ENCODE data around the gene FXYD1.
A peak's percentile ranks its signal among the peaks of the same experiment; 100 is the strongest.

Gene FXYD1

DNA sequence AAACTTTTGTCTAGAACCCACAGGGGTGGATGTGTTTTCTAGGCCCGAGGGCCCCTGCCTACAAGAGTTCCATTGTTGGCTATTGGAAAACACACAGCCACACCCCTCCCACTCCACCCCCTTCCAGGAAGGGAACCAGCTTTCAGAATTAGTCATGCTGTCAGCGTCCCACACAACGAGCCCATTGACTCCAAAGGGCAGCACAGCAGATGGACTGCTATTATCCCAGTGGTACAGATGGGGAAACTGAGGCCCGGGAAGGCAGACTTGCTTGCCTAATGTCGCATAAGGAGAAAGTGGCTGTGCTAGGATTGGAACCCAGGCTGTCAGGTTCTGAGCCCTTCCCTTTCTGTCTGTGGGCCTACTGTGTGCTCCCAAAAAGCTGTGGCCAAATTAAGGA lies 31.1 kb upstream of the FXYD1 start:
- no peak for DNase-seq (ENCODE audit: low read depth)

DNA sequence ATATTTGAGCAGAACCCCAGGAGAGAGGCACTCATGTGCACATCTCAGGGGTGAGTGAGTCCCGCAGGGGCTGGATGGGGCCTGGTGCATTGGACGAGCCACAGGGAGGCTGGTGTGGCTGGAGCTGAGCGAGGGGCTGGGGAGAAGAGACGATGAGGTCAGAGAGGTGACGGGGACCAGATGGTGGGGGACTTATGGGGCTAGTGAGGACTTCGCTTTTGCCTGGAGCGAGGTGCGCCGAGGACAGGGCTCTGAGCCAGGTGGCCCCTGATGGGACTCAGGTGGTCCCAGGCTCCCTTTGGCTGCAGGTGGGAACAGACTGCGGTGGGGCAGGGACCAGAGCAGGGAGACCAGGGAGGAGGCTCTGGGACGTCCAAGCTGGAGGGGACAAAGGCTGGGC lies 29.9 kb upstream of the FXYD1 start:
- DNase-seq (ENCODE audit: low read depth): no peak

DNA sequence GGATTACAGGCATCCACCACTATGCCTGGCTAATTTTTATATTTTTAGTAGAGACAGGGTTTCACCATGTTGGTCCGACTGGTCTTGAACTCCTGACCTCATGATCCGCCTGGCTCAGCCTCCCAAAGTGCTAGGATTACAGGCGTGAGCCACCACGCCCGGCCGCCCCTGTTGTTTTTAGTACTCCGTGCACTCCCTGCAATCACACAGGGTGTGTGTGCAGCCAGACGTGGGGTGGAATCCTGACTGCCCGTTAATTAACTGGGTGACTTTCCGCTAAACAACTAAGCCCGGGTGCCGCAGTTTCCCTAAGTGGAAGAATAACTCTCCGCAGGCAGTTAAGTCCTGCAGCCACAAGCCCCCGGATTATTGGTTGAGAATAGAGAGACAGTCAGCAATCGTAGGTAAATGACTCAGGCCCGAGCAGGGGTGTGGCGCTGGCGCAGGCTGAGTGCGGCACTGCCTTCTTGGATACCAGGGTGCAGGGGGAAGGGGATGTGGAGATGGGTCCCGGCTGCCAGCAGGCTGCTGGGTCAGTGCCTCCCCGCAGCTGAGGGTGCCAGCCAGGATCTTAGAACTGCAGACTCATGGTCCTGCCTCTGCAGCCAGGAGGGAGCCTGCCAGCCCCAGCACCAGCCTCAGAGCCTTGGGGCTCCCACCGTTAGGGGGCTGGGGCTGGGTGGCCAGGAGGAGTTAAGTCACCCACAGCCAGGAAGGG lies 29.1 kb upstream of the FXYD1 start:
- no peak for DNase-seq (ENCODE audit: low read depth)

DNA sequence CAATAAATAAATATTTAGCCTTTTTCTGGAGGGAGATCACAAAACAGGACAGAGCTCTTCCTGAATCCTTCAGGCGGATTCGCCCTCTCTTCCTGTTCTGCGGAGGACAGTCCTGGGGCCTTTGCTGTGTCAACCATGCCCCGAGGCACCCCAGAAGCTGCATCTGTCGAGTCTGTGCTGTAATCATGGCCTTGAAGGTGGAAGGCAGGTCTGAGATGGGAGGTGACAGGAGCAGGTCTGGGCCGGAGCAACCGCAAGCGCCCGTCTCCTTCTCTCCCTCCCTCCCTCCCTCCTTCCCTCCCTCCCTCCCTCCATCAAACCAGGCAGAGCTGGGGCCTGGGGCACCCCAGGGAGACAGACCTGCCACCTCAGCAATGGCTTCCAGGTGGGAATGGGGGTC lies 27.6 kb upstream of the FXYD1 start:
- DNase-seq (ENCODE audit: low read depth): no peak

DNA sequence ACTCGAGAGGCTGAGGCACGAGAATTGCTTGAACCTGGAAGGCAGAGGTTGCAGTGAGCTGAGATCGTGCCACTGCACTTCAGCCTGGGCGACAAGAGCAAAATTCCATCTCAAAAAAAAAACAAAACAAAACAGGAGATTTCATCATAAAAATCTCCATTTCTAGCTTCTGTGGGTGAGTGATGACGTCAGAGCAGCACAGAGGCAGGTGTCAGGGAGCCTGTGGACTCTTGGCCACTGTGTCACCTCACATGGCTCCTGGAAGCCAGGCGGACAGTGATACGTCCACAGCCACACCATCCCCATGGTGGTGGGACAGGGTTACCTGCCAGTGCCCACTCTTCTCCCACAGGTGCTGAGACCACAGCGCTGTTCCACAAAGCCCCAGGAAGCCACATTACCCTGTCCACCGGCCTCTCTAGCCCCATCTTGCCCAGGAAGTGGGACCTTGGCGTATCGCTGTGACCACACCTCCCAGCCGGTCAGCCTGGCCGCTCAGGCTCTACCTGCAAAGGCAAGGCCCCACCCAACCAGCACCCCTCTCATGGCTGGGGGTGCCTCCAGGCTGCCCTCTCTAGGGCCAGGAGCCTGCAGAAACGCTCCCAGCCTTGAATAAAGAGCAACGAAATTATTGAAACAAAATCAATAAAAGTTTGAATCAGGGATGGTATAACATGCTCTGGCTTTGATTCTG lies 25.5 kb upstream of the FXYD1 start:
- DNase-seq (ENCODE audit: low read depth): no peak

DNA sequence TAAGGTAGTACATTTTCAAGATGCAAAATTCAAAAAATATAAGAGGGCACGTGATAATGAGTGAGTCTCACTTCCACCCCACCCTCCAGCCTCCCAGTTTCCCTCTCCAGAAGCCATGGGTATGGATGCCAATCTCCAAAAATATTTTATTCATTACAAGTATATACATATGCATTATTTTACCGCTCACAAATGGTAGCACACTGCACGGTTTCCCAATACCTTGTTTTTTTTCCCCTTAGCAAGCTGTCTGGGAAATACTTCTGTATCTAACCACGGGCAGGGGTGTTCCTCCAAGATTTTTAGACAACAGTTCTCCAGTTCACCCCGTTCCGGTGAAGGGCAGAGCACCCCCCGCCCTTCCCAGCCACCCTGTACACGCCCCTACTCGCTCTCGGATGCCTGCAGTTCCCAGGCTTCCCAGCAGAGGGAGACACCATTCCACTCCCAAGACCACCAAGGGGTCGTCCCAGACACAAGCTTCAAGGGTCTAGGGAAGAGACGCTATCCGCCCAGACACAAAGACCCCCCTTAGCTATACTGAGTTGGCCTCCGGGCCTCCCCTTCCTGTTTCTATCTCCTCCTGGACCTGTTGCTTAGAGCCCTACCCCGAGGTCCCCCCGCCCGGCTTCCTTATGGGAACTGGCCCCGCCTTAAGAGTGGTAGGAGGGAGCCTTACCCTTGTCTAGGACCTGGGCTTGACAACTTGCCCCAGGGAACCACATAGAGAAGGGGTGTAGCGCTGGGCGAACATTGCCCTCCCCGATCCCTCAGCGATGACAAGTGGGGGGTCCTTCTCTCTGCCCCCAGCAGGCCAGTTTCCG lies 24.1 kb upstream of the FXYD1 start:
- DNase-seq (ENCODE audit: low read depth): no peak

DNA sequence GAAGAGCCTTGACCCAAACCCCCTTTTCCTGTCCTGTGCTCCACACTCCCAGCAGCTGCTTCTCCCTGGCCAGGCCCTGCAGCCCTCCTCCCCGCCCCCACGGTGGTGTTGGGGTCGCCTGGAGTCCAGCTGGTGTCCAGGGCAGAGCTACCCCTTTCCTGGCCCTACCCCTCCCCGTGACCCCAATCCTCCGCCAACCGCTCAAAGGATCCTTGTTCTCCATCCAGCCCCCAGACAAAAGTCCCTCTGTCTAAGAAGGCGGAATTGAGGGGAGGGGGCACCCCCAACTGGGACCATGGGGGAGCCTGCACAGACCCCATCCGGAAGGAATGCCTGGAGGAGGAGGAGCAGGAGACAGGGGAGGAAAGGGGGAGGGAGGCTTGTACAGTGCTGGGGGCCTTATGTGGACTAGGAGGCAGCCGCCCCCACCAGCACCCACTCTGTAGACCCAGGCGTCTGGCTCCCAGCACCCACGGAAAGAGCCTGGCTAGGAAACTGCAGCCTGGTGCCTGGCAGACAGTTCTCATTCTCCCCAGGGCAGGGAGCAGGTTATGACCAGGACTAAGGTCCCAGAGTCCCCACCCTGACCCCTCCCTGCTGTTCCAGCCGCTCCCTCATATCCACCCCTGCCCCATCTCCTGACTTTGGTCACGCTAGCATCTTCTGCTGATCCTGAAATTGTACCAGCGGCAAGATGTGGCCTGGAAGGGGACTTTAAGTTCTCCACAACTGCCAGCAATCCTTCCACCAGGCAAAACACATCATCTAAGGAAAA lies 23.3 kb upstream of the FXYD1 start, which contains the start of gene FXYD3:
FXYD3 (plus strand) TSS at position 647 of the 775 bp plus-strand sequence. CDS start 3,554 bp downstream, outside the sequence.
- DNase-seq (ENCODE audit: low read depth): no peak

DNA sequence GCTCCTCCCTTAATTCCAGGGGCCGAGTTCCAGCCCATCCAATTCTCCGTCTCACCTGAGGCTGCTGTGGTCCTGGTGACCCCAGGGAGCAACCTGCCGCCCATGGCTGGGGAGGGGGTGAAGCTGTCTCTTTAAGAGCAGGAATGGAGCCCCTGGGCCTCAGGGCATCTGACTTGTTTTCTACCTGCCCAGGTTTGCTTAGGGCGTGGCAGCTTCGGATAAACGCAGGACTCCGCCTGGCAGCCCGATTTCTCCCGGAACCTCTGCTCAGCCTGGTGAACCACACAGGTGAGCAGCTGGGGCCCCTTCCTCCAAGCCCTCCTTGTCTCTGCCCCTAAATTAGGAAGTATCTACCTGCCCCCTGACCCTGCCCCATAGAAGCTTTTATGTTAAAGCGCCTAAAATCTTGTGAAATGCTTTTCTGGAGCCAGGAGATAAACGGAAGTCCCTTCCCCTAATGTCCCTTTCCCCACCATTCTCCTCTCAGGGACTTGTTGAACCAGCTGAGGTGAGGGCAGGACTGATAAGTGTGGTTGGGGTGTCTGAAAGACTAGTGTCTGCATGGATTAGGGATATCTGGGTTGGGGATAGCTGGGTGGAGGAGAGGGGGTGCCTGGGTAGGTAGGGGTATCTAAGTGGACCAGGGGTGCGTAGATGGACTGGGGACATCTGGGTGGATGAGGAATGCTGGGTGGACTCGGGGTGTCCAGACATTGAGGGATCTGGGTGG lies 22.4 kb upstream of the FXYD1 start:
- no peak for DNase-seq (ENCODE audit: low read depth)

DNA sequence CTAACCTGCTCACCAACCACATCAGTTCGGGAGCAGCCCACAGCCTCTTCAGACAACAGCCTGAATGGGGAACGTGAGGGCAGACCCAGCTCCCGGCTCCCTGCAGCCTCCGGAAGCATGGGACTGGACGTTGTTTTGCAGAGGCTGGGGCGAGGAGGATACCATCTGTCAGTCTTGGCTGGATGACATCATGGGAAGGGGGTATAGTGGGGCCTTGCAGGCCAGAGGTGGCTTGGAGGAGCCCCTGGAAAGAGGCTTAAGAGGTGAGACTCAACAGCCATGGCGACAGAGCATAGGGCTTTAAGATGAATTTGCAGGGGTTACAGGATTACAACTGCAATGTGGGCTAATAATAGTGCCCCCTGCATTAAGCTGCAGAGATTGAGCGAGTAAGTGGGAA lies 21.5 kb upstream of the FXYD1 start:
- DNase-seq (ENCODE audit: low read depth): no peak

DNA sequence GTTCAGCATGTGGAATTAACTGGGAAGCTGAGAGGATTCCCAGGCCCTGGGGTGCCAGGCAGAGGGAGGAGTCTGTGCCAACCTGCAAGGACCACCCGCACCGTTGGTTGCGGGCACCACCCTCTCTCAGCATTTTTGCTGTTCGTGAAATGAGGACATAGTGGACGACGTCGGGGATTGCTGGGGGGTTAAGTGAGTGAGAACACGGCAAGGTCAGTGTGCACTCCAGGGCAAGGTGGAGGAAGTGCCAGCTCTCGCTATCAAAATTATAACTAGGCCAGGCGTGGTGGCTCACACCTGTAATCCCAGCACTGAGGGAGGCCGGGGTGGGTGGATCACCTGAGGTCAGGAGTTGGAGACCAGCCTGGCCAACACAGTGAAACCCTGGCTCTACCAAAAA lies 20.8 kb upstream of the FXYD1 start:
- DNase-seq (ENCODE audit: low read depth): no peak

DNA sequence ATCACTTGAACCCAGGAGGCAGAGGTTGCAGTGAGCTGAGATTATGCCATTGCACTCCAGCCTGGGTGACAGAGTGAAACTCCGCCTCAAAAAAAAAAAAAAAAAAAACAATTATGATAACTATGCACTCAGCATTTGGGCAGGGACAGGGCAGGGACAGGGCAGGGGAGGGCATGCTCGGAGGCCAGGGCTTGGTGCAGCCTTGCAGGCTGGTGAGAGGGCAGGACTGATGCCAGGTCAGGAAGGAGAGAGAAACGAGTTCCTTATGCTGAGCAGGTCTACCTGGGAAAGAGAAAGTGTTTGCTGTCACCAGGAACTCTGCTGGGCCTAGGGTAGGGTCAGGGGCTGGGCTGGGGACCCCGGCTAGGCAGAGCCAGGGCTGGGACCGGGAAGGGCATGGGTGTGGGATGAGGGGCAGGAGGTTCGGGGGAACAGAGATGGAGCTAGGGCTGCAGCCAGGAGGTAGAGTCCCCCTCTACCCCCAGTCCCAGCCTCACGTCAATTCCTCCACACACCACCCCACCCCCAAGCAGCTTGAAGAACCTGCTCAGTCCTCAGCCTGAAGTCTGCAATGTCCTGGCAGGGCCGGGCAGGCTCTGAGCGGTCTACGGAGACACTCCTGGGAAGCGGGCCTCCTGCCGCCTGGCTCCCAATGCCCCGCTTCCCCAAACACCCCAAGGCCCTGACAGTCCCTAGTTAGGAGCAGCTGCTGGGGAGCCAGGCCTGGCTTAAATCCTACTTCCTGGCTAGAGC lies 20.2 kb upstream of the FXYD1 start:
- no peak for DNase-seq (ENCODE audit: low read depth)

DNA sequence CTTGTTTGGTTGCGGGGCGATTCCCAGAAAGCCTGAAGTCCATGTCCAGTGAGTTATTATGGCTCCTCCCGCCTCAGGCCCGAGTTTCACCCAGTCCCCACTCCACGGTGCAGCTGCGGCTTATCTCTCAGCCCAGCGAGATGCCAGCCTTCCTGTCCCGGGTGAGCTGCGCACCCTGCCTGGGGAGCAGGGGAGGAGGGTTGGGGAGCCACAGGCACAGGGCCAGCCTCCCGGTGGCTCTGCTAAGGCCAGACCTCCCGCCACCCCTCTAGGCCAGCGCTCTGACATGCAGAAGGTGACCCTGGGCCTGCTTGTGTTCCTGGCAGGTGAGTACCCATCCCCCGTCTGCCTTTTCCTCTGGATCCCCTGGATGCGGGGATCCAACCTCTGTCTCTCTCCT lies 19.5 kb upstream of the FXYD1 start:
- DNase-seq (ENCODE audit: low read depth): no peak

DNA sequence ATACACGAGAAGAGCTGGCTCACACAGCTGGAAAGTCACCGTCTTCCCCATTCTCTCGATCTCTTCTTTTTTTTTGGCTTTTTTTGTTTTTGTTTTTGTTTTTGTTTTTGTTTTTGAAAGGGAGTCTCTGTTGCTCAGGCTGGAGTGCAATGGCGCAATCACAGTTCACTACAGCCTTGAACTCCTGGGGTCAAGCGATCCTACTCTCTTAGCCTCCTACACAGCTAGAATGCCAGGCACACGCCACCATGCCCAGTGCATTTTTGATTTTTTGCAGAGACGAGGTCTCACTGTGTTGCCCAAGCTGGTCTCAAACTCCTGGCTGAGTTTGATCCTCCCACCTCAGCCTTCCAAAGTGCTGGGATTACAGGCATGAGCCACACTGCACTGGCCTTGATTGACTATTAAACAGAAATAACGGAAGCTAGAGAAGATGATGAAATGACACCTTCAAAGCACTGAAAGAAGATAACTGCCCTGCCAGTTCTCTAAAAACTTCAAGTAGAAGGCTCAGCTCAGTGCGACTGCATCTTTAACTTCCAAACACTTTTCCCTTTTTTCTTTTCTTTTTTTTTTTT lies 19.0 kb upstream of the FXYD1 start:
- DNase-seq (ENCODE audit: low read depth): no peak

DNA sequence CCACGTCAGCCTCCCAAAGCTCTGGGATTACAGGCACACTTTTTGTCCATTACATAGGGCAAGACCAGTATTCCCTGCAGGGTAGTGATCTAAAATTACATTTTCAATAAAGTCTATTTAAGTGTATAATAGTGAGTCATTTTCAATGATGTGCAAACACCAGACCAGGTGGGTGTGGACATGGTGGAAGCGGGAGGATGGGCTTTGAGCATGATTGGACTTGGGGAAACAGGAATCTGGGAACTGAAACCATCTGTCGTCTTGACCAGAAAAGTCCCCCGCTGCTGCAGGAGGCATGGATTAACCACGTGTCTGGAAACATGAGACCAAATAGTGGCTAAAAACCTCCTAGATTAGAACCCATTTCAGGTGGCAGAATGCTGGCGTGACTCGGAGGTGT lies 18.1 kb upstream of the FXYD1 start:
- no peak for DNase-seq (ENCODE audit: low read depth)

DNA sequence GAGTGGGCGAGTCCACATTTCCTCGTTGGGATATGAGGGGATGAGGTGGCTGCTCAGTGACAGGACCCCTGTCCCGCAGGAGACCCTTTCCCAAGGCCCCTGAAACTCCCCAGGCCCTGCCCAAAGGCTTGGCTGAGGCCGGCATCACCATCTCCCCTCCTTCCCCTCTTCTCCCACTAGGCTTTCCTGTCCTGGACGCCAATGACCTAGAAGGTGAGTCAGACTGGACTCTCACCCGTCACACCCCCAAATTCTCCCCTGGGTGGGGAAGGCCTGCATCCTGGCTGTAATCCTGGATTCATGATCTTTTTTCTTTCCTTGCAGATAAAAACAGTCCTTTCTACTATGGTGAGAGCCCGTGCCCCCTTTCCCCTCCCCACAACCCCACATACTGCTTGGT lies 17.7 kb upstream of the FXYD1 start:
- DNase-seq (ENCODE audit: low read depth): no peak

DNA sequence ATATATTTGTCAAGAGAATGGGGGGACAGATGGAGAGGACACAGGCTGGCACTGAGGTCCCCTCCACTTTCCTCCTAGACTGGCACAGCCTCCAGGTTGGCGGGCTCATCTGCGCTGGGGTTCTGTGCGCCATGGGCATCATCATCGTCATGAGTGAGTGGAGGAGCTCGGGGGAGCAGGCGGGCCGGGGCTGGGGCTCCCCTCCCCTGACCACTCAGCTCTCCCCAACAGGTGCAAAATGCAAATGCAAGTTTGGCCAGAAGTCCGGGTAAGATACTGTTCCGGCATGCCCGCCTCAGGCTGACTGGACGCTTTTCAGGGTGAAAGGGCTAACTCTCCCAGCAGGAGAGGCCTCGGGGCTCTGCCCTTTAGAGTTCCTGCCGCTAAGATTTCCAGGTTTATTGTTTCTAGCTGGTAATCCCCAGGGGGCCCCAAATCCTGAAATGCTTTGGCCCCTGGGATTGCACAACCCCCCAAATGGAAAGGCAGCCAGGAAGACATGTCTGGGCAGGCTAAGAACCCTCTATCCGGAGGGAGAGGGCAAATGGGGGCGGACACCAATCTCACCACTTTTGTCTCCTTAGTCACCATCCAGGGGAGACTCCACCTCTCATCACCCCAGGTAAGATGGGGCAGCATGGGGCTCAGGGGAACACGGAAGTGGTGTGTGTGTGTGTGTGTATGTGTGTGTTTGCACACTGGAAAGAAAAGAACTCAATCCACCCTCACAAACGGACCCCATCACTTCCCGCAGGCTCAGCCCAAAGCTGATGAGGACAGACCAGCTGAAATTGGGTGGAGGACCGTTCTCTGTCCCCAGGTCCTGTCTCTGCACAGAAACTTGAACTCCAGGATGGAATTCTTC lies 15.7 kb upstream of the FXYD1 start:
- no peak for DNase-seq (ENCODE audit: low read depth)

DNA sequence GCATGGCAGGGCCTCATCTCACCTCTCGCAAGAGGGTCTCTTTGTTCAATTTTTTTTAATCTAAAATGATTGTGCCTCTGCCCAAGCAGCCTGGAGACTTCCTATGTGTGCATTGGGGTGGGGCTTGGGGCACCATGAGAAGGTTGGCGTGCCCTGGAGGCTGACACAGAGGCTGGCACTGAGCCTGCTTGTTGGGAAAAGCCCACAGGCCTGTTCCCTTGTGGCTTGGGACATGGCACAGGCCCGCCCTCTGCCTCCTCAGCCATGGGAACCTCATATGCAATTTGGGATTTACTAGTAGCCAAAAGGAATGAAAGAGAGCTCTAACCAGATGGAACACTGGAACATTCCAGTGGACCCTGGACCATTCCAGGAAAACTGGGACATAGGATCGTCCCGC lies 15.1 kb upstream of the FXYD1 start:
- DNase-seq (ENCODE audit: low read depth): no peak

DNA sequence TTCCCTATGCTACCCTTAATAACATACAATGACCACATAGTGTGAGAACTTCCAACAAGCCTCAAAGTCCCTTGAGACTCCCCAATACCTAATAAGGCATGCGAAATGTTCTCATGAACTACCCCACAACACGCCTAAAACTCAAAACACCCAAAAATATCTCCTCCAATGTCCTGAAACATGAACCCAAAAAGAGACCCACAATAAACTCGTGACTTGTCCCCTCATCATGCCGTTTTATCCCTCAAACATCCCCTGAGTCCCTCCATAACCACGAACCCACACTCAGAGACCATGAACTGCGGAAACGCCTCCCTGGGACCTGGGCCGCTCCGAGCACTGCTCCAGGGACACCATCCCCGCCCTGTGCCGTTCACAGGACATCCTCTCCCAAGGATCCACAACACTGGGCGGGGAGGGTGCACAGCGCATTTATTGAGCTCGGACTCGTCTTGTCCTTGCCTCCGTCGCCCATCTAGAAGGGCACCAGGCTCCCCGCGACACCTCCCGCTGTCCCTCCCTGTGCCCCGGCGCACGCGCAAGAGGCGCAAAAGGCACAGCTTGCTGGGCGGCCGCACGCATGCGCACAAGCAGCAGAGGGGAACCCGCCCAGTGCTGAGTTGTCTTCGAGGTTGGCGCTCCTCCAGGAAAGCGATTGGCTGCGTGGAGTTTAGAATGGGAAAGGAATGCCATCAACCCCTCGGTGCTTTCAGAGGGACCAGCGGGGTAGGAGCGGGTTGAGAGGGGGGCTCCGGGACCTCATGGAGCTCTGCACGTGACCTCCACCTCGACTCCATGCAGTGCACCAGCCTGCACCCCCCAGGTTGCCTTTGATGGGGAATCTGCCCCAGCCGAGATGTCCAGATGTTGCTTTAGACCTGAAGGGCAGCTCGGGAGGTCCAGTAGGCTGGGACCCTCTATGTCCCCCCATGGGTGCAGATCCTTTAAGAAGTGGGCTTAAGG lies 14.2 kb upstream of the FXYD1 start:
- DNase-seq (ENCODE audit: low read depth): peak; percentile 85
